ENCODE measurements around the gene KLK2.

The KLK2 gene

GRCh38 chr19:50850738-50851137 lies 22.5 kb upstream of the KLK2 start:
- no peak for DNase-seq (ENCODE audit: low read depth)

GRCh38 chr19:50851620-50852019 lies 21.6 kb upstream of the KLK2 start:
- no peak for DNase-seq (ENCODE audit: low read depth)

GRCh38 chr19:50854636-50855410 lies 18.4 kb upstream of the KLK2 start, which contains the start of gene KLK3:
TSS of gene KLK3 (plus strand) at chr19:50854915. CDS start at chr19:50854956, 41 bp downstream.
- no peak for DNase-seq (ENCODE audit: low read depth)

- DNase-seq (ENCODE audit: low read depth) = no peak
Measured at GRCh38 chr19:50857366-50857765, 15.9 kb upstream of the KLK2 start.

- DNase-seq (ENCODE audit: low read depth) = no peak
Measured at GRCh38 chr19:50858886-50859285, 14.4 kb upstream of the KLK2 start.

GRCh38 chr19:50859849-50860248 lies 13.4 kb upstream of the KLK2 start:
- no peak for DNase-seq (ENCODE audit: low read depth)

- no peak for DNase-seq (ENCODE audit: low read depth)
Measured at GRCh38 chr19:50861010-50861409, 12.2 kb upstream of the KLK2 start.

GRCh38 chr19:50861496-50862286 lies 11.5 kb upstream of the KLK2 start:
- no peak for DNase-seq (ENCODE audit: low read depth)

GRCh38 chr19:50869479-50869878 lies 3.8 kb upstream of the KLK2 start:
- DNase-seq (ENCODE audit: low read depth) = no peak

GRCh38 chr19:50870417-50871089 lies 2.7 kb upstream of the KLK2 start:
- DNase-seq (ENCODE audit: low read depth) = no peak

- no peak for DNase-seq (ENCODE audit: low read depth)
Measured at GRCh38 chr19:50874211-50874610, 972 bp downstream of the KLK2 start.

- no peak for DNase-seq (ENCODE audit: low read depth)
Measured at GRCh38 chr19:50875795-50876422, 2.7 kb downstream of the KLK2 start.

- no peak for DNase-seq (ENCODE audit: low read depth)
Measured at GRCh38 chr19:50876456-50876855, 3.2 kb downstream of the KLK2 start.

- no peak for DNase-seq (ENCODE audit: low read depth)
Measured at GRCh38 chr19:50877338-50877737, 4.1 kb downstream of the KLK2 start.

GRCh38 chr19:50878851-50879250 lies 5.6 kb downstream of the KLK2 start:
- no peak for DNase-seq (ENCODE audit: low read depth)

GRCh38 chr19:50880241-50880640 lies 7.0 kb downstream of the KLK2 start:
- no peak for DNase-seq (ENCODE audit: low read depth)

GRCh38 chr19:50882188-50882587 lies 8.9 kb downstream of the KLK2 start:
- no peak for DNase-seq (ENCODE audit: low read depth)

- no peak for DNase-seq (ENCODE audit: low read depth)
Measured at GRCh38 chr19:50889638-50890037, 16.4 kb downstream of the KLK2 start.

- no peak for DNase-seq (ENCODE audit: low read depth)
Measured at GRCh38 chr19:50890422-50891252, 17.4 kb downstream of the KLK2 start.

GRCh38 chr19:50891253-50891625 lies 18.0 kb downstream of the KLK2 start:
- no peak for DNase-seq (ENCODE audit: low read depth)

- DNase-seq (ENCODE audit: low read depth) = no peak
Measured at GRCh38 chr19:50893047-50893736, 20.0 kb downstream of the KLK2 start.

Measured in stimulated activated CD8-positive, alpha-beta memory T cell treated with anti-CD3 and anti-CD28 coated beads, Interleukin-12 subunit alpha, Interleukin-12 subunit beta, amount 100 ng/mL, for 4 hours (primary cell).